HG03571 (cell line): ENCODE measurements around the gene UGGT1.

Source experiments
- ATAC-seq: cut with Tn5 transposase; IDR thresholded peaks from one replicate; pipeline ENCODE4 v1.9.1; 2021; ENCODE audit not compliant: unreplicated experiment

The UGGT1 gene

GRCh38 chr2:128090945-128091725 lies at the start of gene UGGT1:
Gene UGGT1 (plus strand): TSS chr2:128091200. CDS start chr2:128091358, 158 bp downstream.
- peak; percentile 95 for ATAC-seq

GRCh38 chr2:128041561-128041960 lies 49.4 kb upstream of the UGGT1 start:
- no peak for ATAC-seq

- ATAC-seq: no peak
Observed at GRCh38 chr2:128043041-128043440, 48.0 kb upstream of the UGGT1 start.

GRCh38 chr2:128053331-128053730 lies 37.7 kb upstream of the UGGT1 start:
- ATAC-seq: no peak

GRCh38 chr2:128054104-128054885 lies 36.7 kb upstream of the UGGT1 start:
- ATAC-seq: no peak

GRCh38 chr2:128057334-128057733 lies 33.7 kb upstream of the UGGT1 start:
- ATAC-seq: no peak

- no peak for ATAC-seq
Observed at GRCh38 chr2:128058114-128058513, 32.9 kb upstream of the UGGT1 start.

GRCh38 chr2:128062571-128062970 lies 28.4 kb upstream of the UGGT1 start:
- no peak for ATAC-seq

GRCh38 chr2:128064353-128064752 lies 26.6 kb upstream of the UGGT1 start:
- no peak for ATAC-seq

GRCh38 chr2:128069769-128070168 lies 21.2 kb upstream of the UGGT1 start:
- no peak for ATAC-seq

- no peak for ATAC-seq
Observed at GRCh38 chr2:128073278-128073677, 17.7 kb upstream of the UGGT1 start.

GRCh38 chr2:128076461-128077106 lies 14.4 kb upstream of the UGGT1 start:
- no peak for ATAC-seq

GRCh38 chr2:128084757-128085156 lies 6.2 kb upstream of the UGGT1 start:
- ATAC-seq: no peak

GRCh38 chr2:128086244-128086643 lies 4.8 kb upstream of the UGGT1 start:
- no peak for ATAC-seq

- ATAC-seq: peak; percentile 7
Observed at GRCh38 chr2:128090575-128090944, 440 bp upstream of the UGGT1 start.

- ATAC-seq: no peak
Observed at GRCh38 chr2:128091726-128092080, 703 bp downstream of the UGGT1 start.

- no peak for ATAC-seq
Observed at GRCh38 chr2:128092656-128093055, 1.7 kb downstream of the UGGT1 start.

GRCh38 chr2:128093762-128094161 lies 2.8 kb downstream of the UGGT1 start:
- ATAC-seq: no peak

GRCh38 chr2:128095201-128095600 lies 4.2 kb downstream of the UGGT1 start:
- no peak for ATAC-seq

GRCh38 chr2:128103407-128103806 lies 12.4 kb downstream of the UGGT1 start:
- no peak for ATAC-seq

- no peak for ATAC-seq
Observed at GRCh38 chr2:128105072-128105471, 14.1 kb downstream of the UGGT1 start.

- no peak for ATAC-seq
Observed at GRCh38 chr2:128108166-128108565, 17.2 kb downstream of the UGGT1 start.
